Parathyroid adenoma (tissue), 2 donors: ENCODE data around the gene ARHGEF37.
A peak's percentile ranks its signal among the peaks of the same experiment; 100 is the strongest.
"Not testable (repeated sequence)": the region's sequence is repeated elsewhere in the genome, so short reads cannot be mapped to it uniquely, and the experiment has no call there.

Experiments used
- H2AFZ ChIP-seq: fragments of 300-600 bp; sonication (generic); one replicate; pipeline ENCODE4 v1.7.0; 2017; ENCODE audit warnings: antibody characterized with exemption, mild to moderate bottlenecking
- H3K27ac ChIP-seq: fragments of 300-600 bp; sonication (generic); one replicate; pipeline ENCODE4 v1.7.0; 2017
- H3K27me3 ChIP-seq: fragments of 300-600 bp; sonication (generic); one replicate; pipeline ENCODE4 v1.7.0; 2017; ENCODE audit warnings: low read length; ENCODE audit not compliant: control insufficient read depth, insufficient read depth
- H3K36me3 ChIP-seq: fragments of 300-600 bp; sonication (generic); one replicate; pipeline ENCODE4 v1.7.0; 2017; ENCODE audit warnings: low read length; ENCODE audit not compliant: control insufficient read depth, insufficient read depth
- H3K4me1 ChIP-seq: fragments of 300-600 bp; sonication (generic); one replicate; pipeline ENCODE4 v1.7.0; 2017; ENCODE audit warnings: control low read depth
- H3K4me2 ChIP-seq: fragments of 300-600 bp; sonication (generic); one replicate; pipeline ENCODE4 v1.7.0; 2017; ENCODE audit warnings: low read length
- H3K4me3 ChIP-seq: fragments of 300-600 bp; sonication (generic); one replicate; pipeline ENCODE4 v1.7.0; 2017; ENCODE audit warnings: low read depth, low read length
- H3K79me2 ChIP-seq: fragments of 300-600 bp; sonication (generic); one replicate; pipeline ENCODE4 v1.7.0; 2017; ENCODE audit warnings: control low read depth
- H3K9ac ChIP-seq: fragments of 300-600 bp; sonication (generic); one replicate; pipeline ENCODE4 v1.7.0; 2017; ENCODE audit warnings: mild to moderate bottlenecking
- H3K9me3 ChIP-seq: fragments of 300-600 bp; sonication (generic); one replicate; pipeline ENCODE4 v1.7.0; 2017; ENCODE audit warnings: low read length; ENCODE audit not compliant: control insufficient read depth
- TF ChIP-seq, protein P1 (sequence below): fragments of 300-600 bp; sonication (generic); IDR thresholded peaks from one replicate; pipeline ENCODE4 v1.7.0; 2017; ENCODE audit warnings: antibody characterized with exemption, mild to moderate bottlenecking
- donor health status: primary hyperparathyroidism.

Gene ARHGEF37

DNA sequence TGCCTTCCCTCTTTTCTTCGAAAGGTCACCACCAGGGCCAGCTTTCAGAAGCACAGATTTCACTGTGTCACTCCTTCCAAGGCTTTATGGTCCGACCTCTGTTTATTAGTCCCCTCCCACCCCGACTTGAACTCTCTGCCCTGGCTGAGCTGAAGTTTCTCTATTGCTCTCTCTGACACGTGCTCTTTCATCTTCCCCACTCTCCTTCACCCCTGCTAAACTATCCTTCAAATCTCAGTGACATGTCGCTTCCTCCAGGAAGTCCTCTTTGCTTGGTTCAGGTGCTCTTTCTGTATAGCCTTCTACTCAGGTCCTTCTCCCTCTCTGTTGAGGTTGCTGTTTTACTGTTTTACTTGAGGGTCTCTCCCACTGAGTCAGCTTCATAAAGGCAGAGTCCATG, 64.4 kb downstream of the ARHGEF37 start:
- Histone ChIP-seq H3K27ac (no peak overlapping the region), H2AFZ (no peak overlapping the region), H3K4me1 (peaks cover 4% of the 10 kb centered on the region), H3K9me3 (no peaks in the 10 kb centered on the region), H3K27me3 (no peaks in the 10 kb centered on the region), H3K9ac (no peak overlapping the region), H3K79me2 (no peaks in the 10 kb centered on the region), H3K4me2 (no peak overlapping the region), H3K4me3 (no peak overlapping the region), H3K36me3 (no peaks in the 10 kb centered on the region)
- TF ChIP-seq, protein P1, sequence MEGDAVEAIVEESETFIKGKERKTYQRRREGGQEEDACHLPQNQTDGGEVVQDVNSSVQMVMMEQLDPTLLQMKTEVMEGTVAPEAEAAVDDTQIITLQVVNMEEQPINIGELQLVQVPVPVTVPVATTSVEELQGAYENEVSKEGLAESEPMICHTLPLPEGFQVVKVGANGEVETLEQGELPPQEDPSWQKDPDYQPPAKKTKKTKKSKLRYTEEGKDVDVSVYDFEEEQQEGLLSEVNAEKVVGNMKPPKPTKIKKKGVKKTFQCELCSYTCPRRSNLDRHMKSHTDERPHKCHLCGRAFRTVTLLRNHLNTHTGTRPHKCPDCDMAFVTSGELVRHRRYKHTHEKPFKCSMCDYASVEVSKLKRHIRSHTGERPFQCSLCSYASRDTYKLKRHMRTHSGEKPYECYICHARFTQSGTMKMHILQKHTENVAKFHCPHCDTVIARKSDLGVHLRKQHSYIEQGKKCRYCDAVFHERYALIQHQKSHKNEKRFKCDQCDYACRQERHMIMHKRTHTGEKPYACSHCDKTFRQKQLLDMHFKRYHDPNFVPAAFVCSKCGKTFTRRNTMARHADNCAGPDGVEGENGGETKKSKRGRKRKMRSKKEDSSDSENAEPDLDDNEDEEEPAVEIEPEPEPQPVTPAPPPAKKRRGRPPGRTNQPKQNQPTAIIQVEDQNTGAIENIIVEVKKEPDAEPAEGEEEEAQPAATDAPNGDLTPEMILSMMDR = no peak

DNA sequence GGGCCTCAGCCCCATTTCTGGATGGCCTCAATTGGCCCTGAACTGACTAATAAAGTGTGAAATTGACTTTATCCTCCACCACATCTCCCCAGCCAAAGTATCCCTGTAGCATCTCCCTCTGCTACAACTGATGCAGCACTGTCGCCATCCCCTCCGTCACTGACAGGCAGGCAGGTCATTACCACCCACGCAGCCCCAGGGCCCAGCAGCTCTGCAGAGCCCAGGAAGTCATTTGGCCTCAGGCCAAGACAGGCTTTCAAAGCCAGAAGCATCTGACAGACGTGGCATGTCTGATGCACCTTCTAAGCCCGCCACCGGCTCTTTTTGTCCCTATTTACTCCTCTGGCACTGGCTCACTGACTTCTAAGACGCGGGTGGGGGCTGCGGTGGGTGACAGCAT, 65.3 kb downstream of the ARHGEF37 start:
- Histone ChIP-seq H3K4me1 (peaks cover 4% of the 10 kb centered on the region), H3K9me3 (no peaks in the 10 kb centered on the region), H3K4me3 (no peak overlapping the region), H3K4me2 (no peak overlapping the region), H3K79me2 (no peaks in the 10 kb centered on the region), H3K36me3 (no peaks in the 10 kb centered on the region), H3K27ac (no peak overlapping the region), H3K9ac (no peak overlapping the region), H3K27me3 (no peaks in the 10 kb centered on the region), H2AFZ (peak overlapping the region; percentile 48)
- TF ChIP-seq, protein P1 = no peak

DNA sequence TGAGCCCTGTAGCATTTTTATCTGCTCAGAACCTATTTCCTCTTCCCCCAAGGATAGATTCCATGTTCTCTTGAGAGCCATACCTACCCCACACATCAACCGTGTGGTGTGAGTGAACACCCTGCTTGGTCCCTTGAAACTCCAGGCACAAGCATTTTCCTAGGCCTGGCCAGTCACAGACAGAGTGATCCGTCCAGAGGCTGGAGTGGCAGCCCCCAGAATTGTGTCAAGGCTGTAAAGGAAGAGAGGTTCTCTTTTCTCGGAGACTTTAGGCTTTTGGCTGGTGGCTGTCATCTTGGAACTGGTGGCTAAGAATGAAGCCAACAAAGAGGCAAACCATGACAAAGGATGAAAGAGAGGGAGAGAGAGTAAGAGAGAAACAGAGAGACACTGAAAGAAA, 66.0 kb downstream of the ARHGEF37 start:
- TF ChIP-seq, protein P1 = no peak

DNA sequence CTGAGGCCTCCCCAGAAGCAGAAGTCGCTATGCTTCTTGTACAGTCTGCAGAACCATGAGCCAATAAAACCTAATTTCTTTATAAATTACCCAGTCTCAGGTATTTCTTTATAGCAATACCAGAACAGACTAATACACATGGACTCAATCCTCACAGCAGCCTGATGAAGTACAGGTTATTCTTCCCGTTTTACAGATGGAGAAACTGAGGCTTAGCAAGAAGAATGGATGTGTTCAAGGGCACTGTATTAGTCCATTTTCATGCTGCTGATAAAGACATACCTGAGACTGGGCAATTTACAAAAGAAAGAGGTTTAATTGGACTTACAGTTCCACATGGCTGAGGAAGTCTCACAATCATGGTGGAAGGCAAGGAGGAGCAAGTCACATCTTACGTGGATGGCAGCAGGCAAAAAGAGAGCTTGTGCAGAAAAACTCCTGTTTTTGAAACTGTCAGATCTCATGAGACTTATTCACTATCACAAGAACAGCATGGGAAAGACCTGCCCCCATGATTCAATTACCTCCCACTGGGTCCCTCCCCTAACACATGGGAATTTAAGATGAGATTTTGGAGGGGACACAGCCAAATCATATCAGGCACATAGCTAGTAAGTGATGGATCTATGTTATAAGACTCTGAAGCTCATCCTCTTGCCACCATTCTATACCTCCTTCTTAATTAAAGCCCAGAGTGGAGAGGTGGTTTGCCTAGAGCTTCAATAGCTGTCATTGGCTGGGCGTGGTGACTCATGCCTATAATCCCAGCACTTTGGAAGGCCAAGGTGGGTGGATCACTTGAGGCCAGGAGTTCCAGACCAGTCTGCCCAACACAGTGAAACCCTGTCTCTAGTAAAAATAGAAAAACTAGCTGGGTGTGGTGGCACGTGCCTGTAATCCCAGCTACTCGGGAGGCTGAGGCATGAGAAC, 67.4 kb downstream of the ARHGEF37 start:
- H3K36me3 ChIP-seq, H3K27ac ChIP-seq, H3K79me2 ChIP-seq, H3K4me2 ChIP-seq, H3K9me3 ChIP-seq, H3K9ac ChIP-seq, H3K4me1 ChIP-seq, H3K27me3 ChIP-seq, H3K4me3 ChIP-seq, H2AFZ ChIP-seq: not testable (repeated sequence)

More for the DNA sequence above, 66.0 kb downstream of the ARHGEF37 start:
- Histone ChIP-seq H3K79me2 (no peaks in the 10 kb centered on the region), H3K36me3 (no peaks in the 10 kb centered on the region), H3K4me1 (peaks cover 4% of the 10 kb centered on the region), H3K9me3 (no peaks in the 10 kb centered on the region), H2AFZ (peak overlapping the region; percentile 48), H3K27ac (no peak overlapping the region), H3K9ac (no peak overlapping the region), H3K4me3 (no peak overlapping the region), H3K27me3 (no peaks in the 10 kb centered on the region), H3K4me2 (no peak overlapping the region)

DNA sequence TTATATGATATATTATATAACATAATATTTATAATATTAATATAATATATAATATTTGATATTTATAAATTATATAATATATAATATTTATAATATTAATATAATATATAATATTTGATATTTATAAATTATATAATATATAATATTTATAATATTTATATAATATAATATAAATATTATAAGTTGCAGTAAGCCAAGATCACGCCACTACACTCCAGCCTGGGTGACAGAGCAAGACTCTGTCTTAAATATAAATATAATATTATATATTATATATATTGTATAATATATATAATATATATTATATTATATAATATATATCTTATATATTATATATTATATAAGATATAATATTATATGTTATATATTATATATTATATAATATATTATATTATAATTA, 68.4 kb downstream of the ARHGEF37 start:
- not testable (repeated sequence) for H2AFZ ChIP-seq, H3K4me1 ChIP-seq, H3K9ac ChIP-seq, H3K36me3 ChIP-seq, H3K4me2 ChIP-seq, H3K27me3 ChIP-seq, H3K79me2 ChIP-seq, H3K4me3 ChIP-seq, H3K27ac ChIP-seq, H3K9me3 ChIP-seq
